GM23248 (cell line): Measurements from ENCODE around the gene EBF3.

Experiments
- EZH2 ChIP-seq: fragments of 200-600 bp; sonication (generic); IDR thresholded peaks from 2 replicates; pipeline ENCODE4 v1.6.1; 2018; ENCODE audit warnings: antibody characterized with exemption, mild to moderate bottlenecking; ENCODE audit not compliant: insufficient read depth, poor library complexity, severe bottlenecking
- EZH2phosphoT487 ChIP-seq: fragments of 200-600 bp; sonication (generic); IDR thresholded peaks from 2 replicates; pipeline ENCODE4 v1.6.1; 2018; ENCODE audit warnings: antibody characterized with exemption, moderate library complexity, mild to moderate bottlenecking, low read depth; ENCODE audit not compliant: insufficient read depth

GRCh38 chr10:129785536-129785981 is 178.5 kb downstream of the EBF3 start:
- no peak for TF ChIP-seq EZH2
- TF ChIP-seq EZH2phosphoT487 = no peak
